Mucosa of stomach (tissue), 1 donor: ENCODE measurements around the gene TRAF3IP1.
"Not testable (repeated sequence)": the region's sequence is repeated elsewhere in the genome, so short reads cannot be mapped to it uniquely, and the experiment has no call there.

ENCODE experiments used
- H3K27me3 ChIP-seq: one replicate; pipeline ENCODE4 v1.7.0; 2013; ENCODE audit warnings: mild to moderate bottlenecking, low read length; ENCODE audit not compliant: control insufficient read depth, insufficient read depth
- H3K36me3 ChIP-seq: one replicate; pipeline ENCODE4 v1.7.0; 2013; ENCODE audit warnings: low read length; ENCODE audit not compliant: control insufficient read depth, insufficient read depth
- H3K4me1 ChIP-seq: one replicate; pipeline ENCODE4 v1.7.0; 2013; ENCODE audit warnings: mild to moderate bottlenecking, low read length; ENCODE audit not compliant: control insufficient read depth, insufficient read depth
- H3K4me3 ChIP-seq: one replicate; pipeline ENCODE4 v1.7.0; 2013; ENCODE audit warnings: low read length
- H3K9ac ChIP-seq: one replicate; pipeline ENCODE4 v1.7.0; 2013; ENCODE audit warnings: mild to moderate bottlenecking, low read length, moderate library complexity
- H3K9me3 ChIP-seq: one replicate; pipeline ENCODE4 v1.7.0; 2013; ENCODE audit warnings: mild to moderate bottlenecking, low read length, moderate library complexity; ENCODE audit not compliant: control insufficient read depth
- donor health status: Pancreatic carcinoma.

TRAF3IP1 gene

GRCh38 chr2:238434846-238435751 is 114.8 kb downstream of the TRAF3IP1 start:
- no peaks in the 10 kb centered on the region for H3K27me3 ChIP-seq
- H3K4me1 ChIP-seq, result peaks cover 10% of the 10 kb centered on the region
- H3K4me3 ChIP-seq, result no peak overlapping the region
- H3K9me3 ChIP-seq, result no peaks in the 10 kb centered on the region
- no peak overlapping the region for H3K9ac ChIP-seq
- H3K36me3 ChIP-seq, result peaks cover 11% of the 10 kb centered on the region

DNA sequence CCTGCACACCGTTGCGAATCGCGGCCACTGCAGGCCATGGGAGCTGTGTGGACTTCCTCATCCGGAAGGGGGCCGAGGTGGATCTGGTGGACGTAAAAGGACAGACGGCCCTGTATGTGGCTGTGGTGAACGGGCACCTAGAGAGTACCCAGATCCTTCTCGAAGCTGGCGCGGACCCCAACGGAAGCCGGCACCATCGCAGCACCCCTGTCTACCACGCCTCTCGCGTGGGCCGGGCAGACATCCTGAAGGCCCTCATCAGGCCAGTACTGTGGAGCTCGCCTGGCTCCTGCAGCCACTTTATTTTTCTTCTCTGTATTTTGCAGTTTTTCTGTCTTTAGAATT is 115.4 kb downstream of the TRAF3IP1 start:
- no peak overlapping the region for H3K4me3 ChIP-seq
- peaks cover 11% of the 10 kb centered on the region for H3K36me3 ChIP-seq

GRCh38 chr2:238438856-238439849 is 118.8 kb downstream of the TRAF3IP1 start:
- Histone ChIP-seq H3K4me1 (peaks cover 10% of the 10 kb centered on the region), H3K36me3 (peaks cover 3% of the 10 kb centered on the region), H3K9ac (peak overlapping the region; percentile 2), H3K4me3 (no peak overlapping the region), H3K9me3 (no peaks in the 10 kb centered on the region), H3K27me3 (no peaks in the 10 kb centered on the region)

More for the DNA sequence above, 115.4 kb downstream of the TRAF3IP1 start:
- H3K27me3 ChIP-seq, result no peaks in the 10 kb centered on the region
- H3K9me3 ChIP-seq, result no peaks in the 10 kb centered on the region
- no peak overlapping the region for H3K9ac ChIP-seq
- peaks cover 10% of the 10 kb centered on the region for H3K4me1 ChIP-seq

DNA sequence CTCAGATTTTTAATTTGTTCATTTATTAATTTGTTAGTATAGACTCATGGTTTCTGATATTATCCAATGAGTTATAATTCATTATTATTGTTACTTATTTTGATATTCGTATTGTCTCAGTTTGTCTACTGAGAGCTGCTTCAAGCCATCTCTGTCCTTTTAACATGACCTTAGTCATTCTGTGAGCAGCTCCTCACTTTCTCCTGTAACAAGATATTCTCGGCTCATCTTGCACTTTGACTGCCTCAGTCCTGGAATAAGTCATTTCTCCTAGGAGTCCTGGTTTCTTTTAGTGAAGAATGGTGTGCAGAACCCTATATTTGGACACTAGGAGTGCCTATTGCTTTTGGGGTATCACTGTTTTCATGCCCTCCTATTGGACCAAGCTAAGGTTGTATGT is 119.6 kb downstream of the TRAF3IP1 start:
- no peaks in the 10 kb centered on the region for H3K36me3 ChIP-seq
- H3K9ac ChIP-seq, result no peak overlapping the region
- no peak overlapping the region for H3K4me3 ChIP-seq

DNA sequence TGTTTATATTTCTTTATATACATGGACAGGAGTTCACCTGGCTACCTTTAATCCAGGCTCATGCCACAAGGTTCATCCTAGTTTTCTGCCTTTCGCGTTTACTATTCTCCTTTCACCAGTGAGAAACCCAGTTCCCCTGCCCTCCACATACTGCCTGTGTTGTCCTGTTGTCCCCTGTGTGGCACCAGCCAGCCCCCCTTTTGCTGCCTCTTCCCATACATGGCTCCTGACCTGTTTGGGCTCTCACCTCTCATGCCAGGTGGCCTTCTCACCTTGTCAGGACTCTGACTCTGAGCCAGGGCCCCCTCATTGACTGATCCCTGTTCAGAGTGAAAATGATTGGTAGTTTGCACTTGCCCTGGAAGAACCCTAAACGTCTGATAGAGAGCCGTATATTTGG is 120.0 kb downstream of the TRAF3IP1 start:
- H3K4me3 ChIP-seq, result no peak overlapping the region
- H3K4me1 ChIP-seq, result peaks cover 10% of the 10 kb centered on the region
- H3K9me3 ChIP-seq, result no peaks in the 10 kb centered on the region
- no peaks in the 10 kb centered on the region for H3K27me3 ChIP-seq
- H3K9ac ChIP-seq, result no peak overlapping the region
- H3K36me3 ChIP-seq, result peaks cover under 1% of the 10 kb centered on the region

More for the DNA sequence above, 119.6 kb downstream of the TRAF3IP1 start:
- no peaks in the 10 kb centered on the region for H3K9me3 ChIP-seq
- peaks cover 10% of the 10 kb centered on the region for H3K4me1 ChIP-seq
- H3K27me3 ChIP-seq, result no peaks in the 10 kb centered on the region

GRCh38 chr2:238440767-238441166 is 120.4 kb downstream of the TRAF3IP1 start:
- Histone ChIP-seq H3K36me3 (peaks cover 5% of the 10 kb centered on the region), H3K27me3 (no peaks in the 10 kb centered on the region), H3K4me3 (no peak overlapping the region), H3K9me3 (no peaks in the 10 kb centered on the region), H3K9ac (no peak overlapping the region), H3K4me1 (peaks cover 10% of the 10 kb centered on the region)

GRCh38 chr2:238441262-238442114 is 121.2 kb downstream of the TRAF3IP1 start:
- Histone ChIP-seq H3K4me1 (peaks cover 10% of the 10 kb centered on the region), H3K27me3 (no peaks in the 10 kb centered on the region), H3K9ac (no peak overlapping the region), H3K9me3 (no peaks in the 10 kb centered on the region), H3K4me3 (no peak overlapping the region), H3K36me3 (peaks cover 11% of the 10 kb centered on the region)

DNA sequence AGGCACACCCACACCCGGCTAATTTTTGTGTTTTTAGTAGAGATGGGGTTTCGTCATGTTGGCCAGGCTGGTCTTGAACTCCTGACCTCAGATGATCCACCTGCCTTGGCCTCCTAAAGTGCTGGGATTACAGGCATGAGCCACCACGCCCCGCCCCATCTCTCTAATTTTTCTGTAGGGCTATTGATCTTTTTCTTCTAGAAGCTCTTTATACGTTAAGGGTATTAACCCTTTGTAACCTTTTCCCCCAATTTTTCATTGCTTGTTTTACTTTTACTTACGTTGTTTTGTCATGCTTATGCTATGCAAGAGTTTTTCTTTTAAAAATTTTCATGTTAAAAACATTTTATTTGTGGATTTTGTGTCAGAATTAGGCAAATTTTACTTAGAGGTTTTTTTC is 121.9 kb downstream of the TRAF3IP1 start:
- H3K4me3 ChIP-seq, H3K9ac ChIP-seq, H3K9me3 ChIP-seq, H3K27me3 ChIP-seq: not testable (repeated sequence)
- peaks cover 18% of the 10 kb centered on the region for H3K36me3 ChIP-seq
- H3K4me1 ChIP-seq, result peaks cover 10% of the 10 kb centered on the region

GRCh38 chr2:238444242-238444641 is 123.9 kb downstream of the TRAF3IP1 start:
- H3K36me3 ChIP-seq, result peaks cover 20% of the 10 kb centered on the region
- H3K9me3 ChIP-seq, result no peaks in the 10 kb centered on the region
- peaks cover 5% of the 10 kb centered on the region for H3K4me1 ChIP-seq
- no peak overlapping the region for H3K9ac ChIP-seq
- no peak overlapping the region for H3K4me3 ChIP-seq
- H3K27me3 ChIP-seq, result no peaks in the 10 kb centered on the region

DNA sequence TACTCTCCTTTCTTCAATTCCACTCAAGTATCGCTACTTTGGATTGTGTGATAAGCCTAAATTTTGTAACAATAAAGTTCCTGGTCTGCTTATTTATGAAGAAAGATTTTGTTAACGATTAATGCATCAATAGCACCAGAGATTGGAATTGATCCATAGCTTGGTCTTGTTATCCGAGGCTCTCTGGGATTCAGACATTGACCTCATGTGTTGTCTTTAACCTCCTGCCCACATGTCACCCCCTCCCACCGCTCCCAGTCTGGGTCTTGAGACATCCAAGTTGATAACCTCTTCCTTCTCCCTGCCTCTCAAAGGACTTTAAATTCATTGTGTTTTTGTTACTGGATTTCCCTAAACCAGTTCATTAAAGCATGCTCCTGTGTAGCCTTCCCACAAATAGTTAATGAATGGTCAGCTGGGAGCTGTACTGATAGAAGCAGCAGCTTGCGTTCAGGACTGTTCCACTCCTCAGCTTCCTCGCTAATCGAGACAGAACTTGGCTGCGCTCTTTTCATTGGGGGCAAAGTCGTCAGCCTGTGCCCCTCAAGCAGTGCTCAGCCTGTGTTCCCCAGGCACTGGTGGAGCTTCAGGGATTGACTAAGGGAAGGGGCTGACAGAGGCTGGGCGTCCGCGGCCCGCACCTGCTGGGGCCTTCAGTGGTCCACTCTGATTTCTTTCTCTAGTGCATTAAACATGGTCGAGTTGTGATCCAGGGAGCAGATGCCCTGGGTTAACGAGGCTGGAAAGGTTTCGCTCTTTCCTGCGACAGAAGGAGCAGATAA is 125.3 kb downstream of the TRAF3IP1 start:
- Histone ChIP-seq H3K4me3 (no peak overlapping the region), H3K9me3 (no peaks in the 10 kb centered on the region), H3K36me3 (peaks cover 20% of the 10 kb centered on the region), H3K9ac (no peak overlapping the region), H3K4me1 (no peaks in the 10 kb centered on the region), H3K27me3 (no peaks in the 10 kb centered on the region)

- H3K36me3 ChIP-seq, result peaks cover 20% of the 10 kb centered on the region
- H3K4me3 ChIP-seq, result no peak overlapping the region
- no peaks in the 10 kb centered on the region for H3K27me3 ChIP-seq
- no peak overlapping the region for H3K9ac ChIP-seq
- no peaks in the 10 kb centered on the region for H3K9me3 ChIP-seq
- no peaks in the 10 kb centered on the region for H3K4me1 ChIP-seq
Measured at GRCh38 chr2:238446371-238446770, 126.1 kb downstream of the TRAF3IP1 start.
